ENCODE results near the gene REXO5.
"Not testable (repeated sequence)": the region's sequence is repeated elsewhere in the genome, so short reads cannot be mapped to it uniquely, and the experiment has no call there.

Gene REXO5

GRCh38 chr16:20857281-20857680, 51.0 kb downstream of the REXO5 start:
- H3K36me3 ChIP-seq (ENCODE audit: insufficient read depth, insufficient read length, low read length) = peaks cover 38% of the 10 kb centered on the region
- peaks cover 4% of the 10 kb centered on the region for H3K4me1 ChIP-seq (ENCODE audit: insufficient read depth, insufficient read length)
- no peak for DNase-seq (ENCODE audit: low read depth, low spot score)
- no peaks in the 10 kb centered on the region for H3K27me3 ChIP-seq (ENCODE audit: insufficient read depth, insufficient read length)
- TF ChIP-seq YY1 (IDR thresholded peaks at IDR 0.05; ENCODE audit: insufficient read depth, insufficient read length) (no peak), SUZ12 (IDR thresholded peaks at IDR 0.05; ENCODE audit: extremely low read depth, insufficient read depth, insufficient read length) (no peak)
- no peak overlapping the region for H3K9ac ChIP-seq (ENCODE audit: insufficient read length, low read depth)
- H3K9me3 ChIP-seq (ENCODE audit: insufficient read depth, low read length) = no peaks in the 10 kb centered on the region
- H3K4me3 ChIP-seq (ENCODE audit: insufficient read length, low read depth) = no peak overlapping the region

GRCh38 chr16:20859229-20859628, 52.9 kb downstream of the REXO5 start:
- TF ChIP-seq ZNF274 (IDR thresholded peaks at IDR 0.05; ENCODE audit: low read depth, low read length) (no peak), SUZ12 (IDR thresholded peaks at IDR 0.05; ENCODE audit: extremely low read depth, insufficient read depth, insufficient read length) (no peak), YY1 (IDR thresholded peaks at IDR 0.05; ENCODE audit: insufficient read depth, insufficient read length) (no peak)
- H3K27me3 ChIP-seq (ENCODE audit: insufficient read depth, insufficient read length) = no peaks in the 10 kb centered on the region
- peaks cover 4% of the 10 kb centered on the region for H3K4me1 ChIP-seq (ENCODE audit: insufficient read depth, insufficient read length)
- H3K4me3 ChIP-seq (ENCODE audit: insufficient read length, low read depth) = no peak overlapping the region
- DNase-seq (ENCODE audit: low read depth, low spot score) = no peak
- H3K9me3 ChIP-seq (ENCODE audit: insufficient read depth, low read length) = no peaks in the 10 kb centered on the region
- H3K36me3 ChIP-seq (ENCODE audit: insufficient read depth, insufficient read length, low read length) = peaks cover 38% of the 10 kb centered on the region
- no peak overlapping the region for H3K9ac ChIP-seq (ENCODE audit: insufficient read length, low read depth)

DNA sequence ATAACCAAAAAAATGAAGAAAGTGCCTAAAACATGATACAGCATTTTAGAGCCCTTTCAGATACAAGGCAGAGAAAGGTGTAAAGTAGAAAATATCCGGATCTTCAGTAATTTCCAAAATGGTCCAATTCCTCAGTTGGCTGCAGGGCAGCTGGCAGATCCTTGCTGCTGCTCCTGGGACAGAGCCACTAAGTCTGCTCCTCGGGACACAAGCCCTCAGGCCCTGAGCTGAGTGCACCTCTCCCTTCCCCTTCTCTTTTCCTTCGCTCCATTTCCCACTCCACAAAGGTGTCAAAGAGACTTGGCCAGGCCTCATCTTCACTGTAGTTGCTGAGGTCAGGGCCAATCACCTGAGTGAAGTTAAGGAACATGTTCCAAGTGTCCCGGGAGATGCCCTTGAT, 53.4 kb downstream of the REXO5 start:
- no peak for DNase-seq (ENCODE audit: low read depth, low spot score)
- Histone ChIP-seq H3K36me3 (ENCODE audit: insufficient read depth, insufficient read length, low read length) (peaks cover 36% of the 10 kb centered on the region), H3K27me3 (ENCODE audit: insufficient read depth, insufficient read length) (no peaks in the 10 kb centered on the region), H3K4me1 (ENCODE audit: insufficient read depth, insufficient read length) (peaks cover 4% of the 10 kb centered on the region), H3K9ac (ENCODE audit: insufficient read length, low read depth) (no peak overlapping the region), H3K4me3 (ENCODE audit: insufficient read length, low read depth) (no peak overlapping the region), H3K9me3 (ENCODE audit: insufficient read depth, low read length) (no peaks in the 10 kb centered on the region)
- TF ChIP-seq SUZ12 (IDR thresholded peaks at IDR 0.05; ENCODE audit: extremely low read depth, insufficient read depth, insufficient read length) = no peak
- no peak for TF ChIP-seq ZNF274 (IDR thresholded peaks at IDR 0.05; ENCODE audit: low read depth, low read length)
- TF ChIP-seq YY1 (IDR thresholded peaks at IDR 0.05; ENCODE audit: insufficient read depth, insufficient read length) = no peak

- Histone ChIP-seq H3K9ac (ENCODE audit: insufficient read length, low read depth) (no peak overlapping the region), H3K36me3 (ENCODE audit: insufficient read depth, insufficient read length, low read length) (peaks cover 31% of the 10 kb centered on the region), H3K4me1 (ENCODE audit: insufficient read depth, insufficient read length) (peaks cover 4% of the 10 kb centered on the region), H3K4me3 (ENCODE audit: insufficient read length, low read depth) (no peak overlapping the region), H3K27me3 (ENCODE audit: insufficient read depth, insufficient read length) (no peaks in the 10 kb centered on the region), H3K9me3 (ENCODE audit: insufficient read depth, low read length) (no peaks in the 10 kb centered on the region)
- TF ChIP-seq SUZ12 (IDR thresholded peaks at IDR 0.05; ENCODE audit: extremely low read depth, insufficient read depth, insufficient read length) (no peak), YY1 (IDR thresholded peaks at IDR 0.05; ENCODE audit: insufficient read depth, insufficient read length) (no peak), ZNF274 (IDR thresholded peaks at IDR 0.05; ENCODE audit: low read depth, low read length) (no peak)
- no peak for DNase-seq (ENCODE audit: low read depth, low spot score)
Observed at GRCh38 chr16:20860361-20860760, 54.0 kb downstream of the REXO5 start.

GRCh38 chr16:20860995-20861394, 54.7 kb downstream of the REXO5 start:
- H3K27me3 ChIP-seq (ENCODE audit: insufficient read depth, insufficient read length); H3K4me1 ChIP-seq (ENCODE audit: insufficient read depth, insufficient read length); H3K9ac ChIP-seq (ENCODE audit: insufficient read length, low read depth); H3K4me3 ChIP-seq (ENCODE audit: insufficient read length, low read depth); H3K9me3 ChIP-seq (ENCODE audit: insufficient read depth, low read length); DNase-seq (ENCODE audit: low read depth, low spot score): not testable (repeated sequence)
- peaks cover 31% of the 10 kb centered on the region for H3K36me3 ChIP-seq (ENCODE audit: insufficient read depth, insufficient read length, low read length)

DNA sequence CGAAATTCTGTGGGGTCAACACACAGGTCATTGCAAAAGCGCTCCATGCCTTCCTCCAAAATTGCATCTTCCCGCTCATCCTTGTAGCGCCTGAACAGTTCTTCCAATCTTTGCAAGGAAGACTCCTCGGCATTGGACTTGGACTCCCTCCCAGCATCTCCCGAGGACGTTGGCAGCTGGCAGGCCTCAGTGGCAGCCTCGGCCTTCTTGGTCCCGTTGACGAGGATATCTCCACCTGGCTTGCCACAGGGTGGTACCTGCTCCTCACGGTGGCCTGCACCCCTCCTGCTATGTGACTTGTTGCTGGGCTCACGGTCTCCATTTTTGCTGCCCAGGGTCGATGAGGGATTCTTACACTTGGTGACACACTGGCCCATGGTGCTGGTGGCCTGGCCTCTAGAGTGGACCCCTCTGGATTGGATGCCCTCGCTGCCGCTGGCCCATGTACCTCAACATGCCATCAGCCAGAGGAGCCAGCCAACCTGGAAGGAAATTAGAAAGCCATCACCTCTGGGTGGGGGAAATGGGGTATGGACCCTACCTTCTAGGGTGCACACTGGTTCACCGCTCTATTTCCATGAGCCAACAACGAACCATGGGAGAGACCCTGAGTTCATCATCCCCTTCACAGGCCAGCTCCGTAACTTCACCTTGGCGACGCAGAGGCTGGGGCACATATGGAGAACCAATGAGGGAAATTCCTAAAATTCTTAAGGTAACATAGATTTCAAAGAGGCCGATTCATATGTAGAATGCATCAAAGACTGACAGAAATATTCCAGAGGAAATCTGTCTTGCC, 56.0 kb downstream of the REXO5 start:
- no peak overlapping the region for H3K4me3 ChIP-seq (ENCODE audit: insufficient read length, low read depth)
- H3K27me3 ChIP-seq (ENCODE audit: insufficient read depth, insufficient read length) = no peaks in the 10 kb centered on the region
- peaks cover 4% of the 10 kb centered on the region for H3K4me1 ChIP-seq (ENCODE audit: insufficient read depth, insufficient read length)
- no peak for TF ChIP-seq SUZ12 (IDR thresholded peaks at IDR 0.05; ENCODE audit: extremely low read depth, insufficient read depth, insufficient read length)
- no peak for TF ChIP-seq YY1 (IDR thresholded peaks at IDR 0.05; ENCODE audit: insufficient read depth, insufficient read length)
- no peak for TF ChIP-seq ZNF274 (IDR thresholded peaks at IDR 0.05; ENCODE audit: low read depth, low read length)
- no peaks in the 10 kb centered on the region for H3K9me3 ChIP-seq (ENCODE audit: insufficient read depth, low read length)
- DNase-seq (ENCODE audit: low read depth, low spot score) = no peak
- H3K36me3 ChIP-seq (ENCODE audit: insufficient read depth, insufficient read length, low read length) = peaks cover 31% of the 10 kb centered on the region
- no peak overlapping the region for H3K9ac ChIP-seq (ENCODE audit: insufficient read length, low read depth)

GRCh38 chr16:20864376-20864775, 58.0 kb downstream of the REXO5 start:
- H3K27me3 ChIP-seq (ENCODE audit: insufficient read depth, insufficient read length); DNase-seq (ENCODE audit: low read depth, low spot score); H3K9ac ChIP-seq (ENCODE audit: insufficient read length, low read depth); H3K9me3 ChIP-seq (ENCODE audit: insufficient read depth, low read length); H3K4me3 ChIP-seq (ENCODE audit: insufficient read length, low read depth); H3K4me1 ChIP-seq (ENCODE audit: insufficient read depth, insufficient read length): not testable (repeated sequence)
- H3K36me3 ChIP-seq (ENCODE audit: insufficient read depth, insufficient read length, low read length) = peaks cover 31% of the 10 kb centered on the region

All from NT2/D1 (cell line).